ENCODE results near the gene MSH6. TPM values are rescaled to one million over a fixed set of nuclear protein-coding genes. Genes with fewer than 3 reads are reported as not detected.

MSH6 gene
- total RNA-seq, 6 experiments from 2014 or later: 47.6 to 62.1 (median 57.3) TPM

DNA sequence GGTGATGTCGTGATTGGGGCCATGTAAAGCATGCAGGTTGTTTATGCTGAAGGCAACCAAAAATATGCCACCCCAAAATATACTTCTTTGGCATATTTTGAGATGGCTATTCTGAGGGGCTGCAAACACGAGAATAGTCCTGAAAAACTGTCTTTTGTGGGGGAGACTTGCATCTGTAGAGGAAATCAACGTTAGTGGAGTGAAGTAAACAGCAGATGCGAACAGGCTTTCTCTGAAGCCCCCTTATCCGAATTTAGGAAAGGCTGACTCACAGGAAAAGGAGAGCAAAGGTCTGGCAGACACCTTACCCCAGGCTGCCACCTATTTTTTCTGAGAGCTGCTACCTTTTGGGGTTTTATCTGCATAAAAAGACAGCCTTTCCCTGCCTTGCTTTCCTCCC, 44.6 kb upstream of the MSH6 start:
- H3K9me3 Mint-ChIP-seq: no peaks in the 10 kb centered on the region
- no peak overlapping the region for H3K4me3 Mint-ChIP-seq
- H3K4me1 Mint-ChIP-seq (ENCODE audit: low read depth): no peaks in the 10 kb centered on the region
- H3K27ac Mint-ChIP-seq: no peak overlapping the region
- no peak for DNase-seq
- no peaks in the 10 kb centered on the region for H3K36me3 Mint-ChIP-seq (ENCODE audit: low read depth)
- H3K27me3 Mint-ChIP-seq (ENCODE audit: insufficient read depth): peaks cover 36% of the 10 kb centered on the region
- no peak for TF ChIP-seq CTCF (IDR thresholded peaks at IDR 0.05)

DNA sequence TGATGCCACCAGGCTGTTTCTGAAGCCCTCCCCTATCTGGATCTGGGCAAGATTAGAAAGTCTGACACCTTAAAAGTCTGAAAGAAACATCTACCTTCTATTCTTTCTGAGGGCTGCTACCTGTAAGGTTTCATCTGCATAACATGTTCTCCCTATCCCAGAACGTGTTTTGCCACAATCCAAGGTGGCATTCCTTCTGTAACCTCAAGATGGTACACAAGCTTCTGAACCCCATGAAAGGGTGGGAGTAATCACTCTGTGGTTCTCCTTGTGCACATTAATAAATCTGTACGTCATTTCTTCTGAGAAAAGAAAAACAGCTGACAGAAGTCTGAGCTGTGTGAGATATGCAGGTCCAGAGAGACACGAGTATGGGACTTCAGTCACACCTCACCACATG, 41.8 kb upstream of the MSH6 start:
- Mint-ChIP-seq H3K36me3 (ENCODE audit: low read depth) (no peaks in the 10 kb centered on the region), H3K9me3 (no peaks in the 10 kb centered on the region), H3K4me1 (ENCODE audit: low read depth) (no peaks in the 10 kb centered on the region), H3K27me3 (ENCODE audit: insufficient read depth) (peaks cover 38% of the 10 kb centered on the region), H3K27ac (no peak overlapping the region), H3K4me3 (no peak overlapping the region)
- no peak for TF ChIP-seq CTCF (IDR thresholded peaks at IDR 0.05)
- no peak for DNase-seq

DNA sequence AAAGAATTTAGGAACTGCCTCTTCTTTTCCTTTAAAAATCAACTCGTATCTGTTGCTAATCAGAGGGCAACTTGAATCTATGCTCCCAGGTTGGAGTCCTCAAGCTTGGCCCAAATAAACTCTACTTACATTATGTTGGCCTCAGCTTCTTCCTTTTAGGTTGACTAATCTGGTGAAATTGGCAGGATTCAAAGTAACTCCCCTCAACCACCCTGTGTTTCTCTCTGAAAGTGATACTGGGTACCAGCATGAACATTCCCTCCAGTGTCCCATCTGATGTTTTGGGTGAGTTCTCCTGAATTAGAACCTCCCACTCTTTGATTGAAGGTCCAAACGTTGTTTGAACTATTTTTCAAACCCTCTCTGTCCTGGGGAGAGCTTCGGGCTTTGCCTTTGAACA, 41.3 kb upstream of the MSH6 start:
- no peak for DNase-seq
- TF ChIP-seq CTCF (IDR thresholded peaks at IDR 0.05): no peak
- H3K27me3 Mint-ChIP-seq (ENCODE audit: insufficient read depth): peaks cover 37% of the 10 kb centered on the region
- H3K36me3 Mint-ChIP-seq (ENCODE audit: low read depth): no peaks in the 10 kb centered on the region
- no peak overlapping the region for H3K27ac Mint-ChIP-seq
- no peaks in the 10 kb centered on the region for H3K4me1 Mint-ChIP-seq (ENCODE audit: low read depth)
- no peaks in the 10 kb centered on the region; the same call in 1 of the 2 replicates for H3K9me3 Mint-ChIP-seq
- no peak overlapping the region for H3K4me3 Mint-ChIP-seq

- no peak for DNase-seq
- no peaks in the 10 kb centered on the region for H3K36me3 Mint-ChIP-seq (ENCODE audit: low read depth)
- H3K4me3 Mint-ChIP-seq: no peak overlapping the region
- H3K27ac Mint-ChIP-seq: no peak overlapping the region
- H3K9me3 Mint-ChIP-seq: peaks cover 6% of the 10 kb centered on the region; the same call in 1 of the 2 replicates
- no peak for TF ChIP-seq CTCF (IDR thresholded peaks at IDR 0.05)
- no peaks in the 10 kb centered on the region for H3K4me1 Mint-ChIP-seq (ENCODE audit: low read depth)
- H3K27me3 Mint-ChIP-seq (ENCODE audit: insufficient read depth): peaks cover 32% of the 10 kb centered on the region
Measured at GRCh38 chr2:47744074-47744473, 38.9 kb upstream of the MSH6 start.

- H3K27ac Mint-ChIP-seq: no peak overlapping the region
- peaks cover 18% of the 10 kb centered on the region for H3K27me3 Mint-ChIP-seq (ENCODE audit: insufficient read depth)
- no peak for TF ChIP-seq CTCF (IDR thresholded peaks at IDR 0.05)
- H3K9me3 Mint-ChIP-seq: peaks cover 6% of the 10 kb centered on the region; the same call in 1 of the 2 replicates
- no peak for DNase-seq
- no peaks in the 10 kb centered on the region for H3K36me3 Mint-ChIP-seq (ENCODE audit: low read depth)
- no peak overlapping the region for H3K4me3 Mint-ChIP-seq
- H3K4me1 Mint-ChIP-seq (ENCODE audit: low read depth): peaks cover 6% of the 10 kb centered on the region; the same call in 1 of the 2 replicates
Measured at GRCh38 chr2:47747878-47748277, 35.1 kb upstream of the MSH6 start.
